Renal pelvis (tissue), 4 donors: ENCODE measurements around the gene HECTD4. TPM values are rescaled to one million over a fixed set of nuclear protein-coding genes. Genes with fewer than 3 reads are reported as not detected.
"Not testable (repeated sequence)": the region's sequence is repeated elsewhere in the genome, so short reads cannot be mapped to it uniquely, and the experiment has no call there.

Source experiments
- DNase-seq: peaks from one replicate; pipeline ENCODE4 v3.0.0-alpha.2; 2013
- polyA plus RNA-seq, 3 donors: library from polyadenylated mRNA; unstranded; fragments of 120-200 nt; gene quantifications; one replicate each; pipeline ENCODE4 v1.2.1, GENCODE V29; 2013; ENCODE audit not compliant: insufficient read length in 3 of 3

The HECTD4 gene
- polyA plus RNA-seq, 3 donors: 39.4 to 66.7 (median 63.8) TPM

DNA sequence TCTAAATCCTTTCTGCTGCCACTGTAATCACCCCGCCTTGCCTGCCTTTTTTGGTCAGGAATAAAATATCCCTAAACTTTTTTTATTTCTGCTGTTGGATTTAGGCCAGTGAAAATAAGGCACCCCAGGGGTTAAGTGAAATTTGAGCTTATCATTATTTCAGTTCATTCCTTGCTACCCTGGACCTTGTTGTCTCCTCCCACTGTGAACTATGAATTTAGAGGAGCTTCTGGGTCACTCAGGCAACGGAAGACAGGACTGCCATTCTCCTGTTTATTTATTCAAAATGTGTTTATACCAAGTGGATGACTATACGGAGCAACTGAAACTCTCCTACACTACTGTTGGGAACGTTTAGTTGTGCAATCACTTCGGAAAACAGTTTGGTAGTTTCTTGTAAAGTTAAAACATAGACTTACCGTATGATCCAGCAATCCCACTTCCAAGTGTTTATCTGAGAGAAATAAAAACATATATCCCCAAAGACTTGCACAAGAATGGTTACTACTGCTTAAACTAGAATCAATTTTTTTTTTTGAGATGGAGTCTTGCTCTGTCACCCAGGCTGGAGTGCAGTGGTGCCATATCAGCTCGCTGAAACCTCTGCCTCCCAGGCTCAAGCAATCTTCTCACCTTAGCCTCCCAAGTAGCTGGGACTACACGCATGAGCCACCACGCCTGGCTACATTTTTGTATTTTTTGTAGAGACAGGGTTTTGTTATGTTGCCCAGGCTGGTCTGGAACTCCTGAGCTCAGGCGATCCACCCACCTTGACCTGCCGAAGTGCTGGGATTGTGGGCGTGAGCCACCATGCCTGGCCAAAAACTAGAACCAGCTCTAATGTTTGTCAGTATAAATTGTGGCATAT is 259.2 kb downstream of the HECTD4 start:
- no peak for DNase-seq

DNA sequence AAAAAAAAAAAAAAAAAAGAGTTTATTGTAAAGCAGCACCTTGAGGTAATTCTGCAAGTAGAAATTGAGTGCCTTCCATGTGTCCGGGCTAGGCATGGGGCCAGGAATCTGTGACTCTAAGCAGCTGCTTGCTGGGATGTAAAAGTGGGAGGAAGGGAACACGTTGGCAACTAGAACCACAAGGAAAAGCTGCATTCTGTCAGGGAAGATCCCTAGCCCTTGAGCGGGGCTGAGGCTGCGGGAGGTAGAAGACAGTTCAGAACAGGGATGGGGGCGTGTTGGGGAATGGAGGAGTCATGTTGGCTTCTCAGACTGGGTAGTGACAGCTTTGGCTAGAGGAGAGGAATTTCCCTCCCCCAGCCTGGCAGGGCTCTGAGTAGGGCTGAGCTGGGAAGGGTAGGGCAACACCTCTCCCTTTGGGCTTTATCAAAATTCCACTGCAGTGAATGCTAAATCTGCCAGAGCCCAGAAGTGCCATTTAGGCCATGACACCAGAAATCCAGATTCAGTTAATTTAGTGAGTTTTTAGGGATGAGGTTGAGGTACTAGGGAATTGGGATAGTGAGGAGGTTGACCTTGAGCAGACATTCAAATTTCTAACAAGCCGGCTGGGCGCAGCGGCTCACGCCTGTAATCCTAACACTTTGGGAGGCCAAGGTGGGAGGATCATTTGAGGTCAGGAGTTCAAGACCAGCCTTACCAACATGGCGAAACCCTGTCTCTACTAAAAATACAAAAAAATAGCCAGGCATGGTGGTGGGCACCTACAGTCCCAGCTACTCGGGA is 260.3 kb downstream of the HECTD4 start:
- DNase-seq: no peak

DNA sequence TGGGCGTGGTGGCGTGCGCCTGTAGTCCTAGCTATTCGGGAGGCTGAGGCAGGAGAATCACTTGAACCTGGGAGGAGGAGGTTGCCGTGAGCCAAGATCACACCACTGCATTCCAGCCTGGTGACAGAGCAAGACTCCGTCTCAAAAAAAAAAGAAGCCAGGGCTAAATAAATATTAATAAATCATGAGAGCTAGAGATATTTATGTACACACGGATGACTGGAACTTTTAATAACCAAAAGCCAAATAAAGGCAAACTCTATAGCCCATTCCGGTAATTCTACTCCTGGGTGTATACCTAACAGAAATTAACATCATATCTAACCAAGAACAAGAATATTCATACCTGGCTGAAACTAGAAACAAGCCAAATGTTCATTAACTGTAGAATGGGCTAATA is 264.5 kb downstream of the HECTD4 start:
- DNase-seq: no peak

DNA sequence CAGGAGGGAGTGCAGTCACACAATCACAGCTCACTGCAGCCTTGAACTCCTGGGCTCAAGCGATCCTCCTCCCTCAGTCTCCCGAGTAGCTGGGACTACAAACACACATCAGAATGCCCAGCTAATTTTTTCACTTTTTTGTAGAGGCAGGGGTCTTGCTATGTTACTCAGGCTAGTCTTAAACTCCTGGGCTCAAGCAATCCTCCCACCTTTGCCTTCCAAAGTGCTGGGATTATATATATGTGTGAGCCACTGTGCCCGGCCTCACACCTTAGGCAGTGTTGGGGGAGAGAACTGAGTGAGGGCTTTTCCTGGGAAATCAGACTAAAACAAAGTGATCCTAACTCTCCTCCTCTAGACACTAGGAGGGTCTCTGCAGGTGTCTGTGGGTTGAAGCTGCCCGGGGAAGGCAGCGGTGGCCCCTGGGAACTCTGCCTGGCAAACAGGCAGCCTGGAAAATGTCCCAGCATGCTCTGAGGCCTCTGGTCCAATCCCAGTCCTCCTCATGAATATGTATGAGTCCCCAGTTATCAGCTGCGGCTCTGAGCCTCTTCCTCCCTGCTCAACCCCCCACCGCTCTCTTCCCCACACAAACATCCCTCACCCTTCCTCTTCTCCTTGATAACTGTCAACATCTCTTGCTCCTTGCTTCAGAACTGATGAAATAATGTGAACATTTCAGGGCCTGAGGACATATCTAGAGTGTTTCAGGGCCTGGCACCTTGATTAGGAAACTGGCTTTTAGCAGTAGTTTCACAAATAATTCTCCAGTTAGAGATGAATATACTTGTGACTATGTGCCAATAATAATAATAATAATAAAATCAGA is 265.8 kb downstream of the HECTD4 start:
- DNase-seq: no peak

DNA sequence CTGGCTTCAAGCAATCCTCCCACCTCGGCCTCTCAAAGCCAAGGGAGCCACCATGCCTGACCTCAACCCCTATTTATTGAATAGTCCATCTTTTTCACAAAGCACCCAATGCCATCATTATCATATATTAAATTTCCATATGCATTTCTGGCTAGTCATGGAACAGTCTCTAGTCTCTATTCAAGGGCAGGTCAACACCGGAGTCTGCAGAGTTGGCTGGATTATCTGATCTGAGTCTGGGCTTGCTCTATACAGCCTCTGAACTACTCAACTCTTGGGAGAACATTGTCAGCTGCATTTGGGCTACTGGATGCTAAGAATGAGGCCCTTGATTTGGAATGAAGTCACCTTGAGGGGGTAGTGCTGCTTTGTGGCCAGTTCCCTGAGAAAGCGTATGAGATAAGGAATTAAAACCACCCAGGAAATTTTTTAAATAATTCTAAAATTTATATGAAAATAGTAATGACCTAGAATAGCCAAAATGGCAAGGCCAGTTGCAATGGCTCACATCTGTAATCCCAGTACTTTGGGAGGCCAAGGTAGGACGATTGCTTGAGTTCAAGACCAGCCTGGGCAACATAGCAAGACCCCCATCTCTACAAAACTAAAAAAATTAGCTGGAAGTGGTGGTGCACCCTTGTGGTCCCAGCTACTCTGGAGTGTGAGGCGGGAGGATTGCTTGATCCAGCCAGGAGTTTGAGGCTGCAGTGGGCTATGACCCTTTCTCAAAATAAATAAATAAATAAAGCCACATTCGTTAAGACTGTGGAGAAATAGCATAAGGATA is 266.8 kb downstream of the HECTD4 start:
- no peak for DNase-seq

DNA sequence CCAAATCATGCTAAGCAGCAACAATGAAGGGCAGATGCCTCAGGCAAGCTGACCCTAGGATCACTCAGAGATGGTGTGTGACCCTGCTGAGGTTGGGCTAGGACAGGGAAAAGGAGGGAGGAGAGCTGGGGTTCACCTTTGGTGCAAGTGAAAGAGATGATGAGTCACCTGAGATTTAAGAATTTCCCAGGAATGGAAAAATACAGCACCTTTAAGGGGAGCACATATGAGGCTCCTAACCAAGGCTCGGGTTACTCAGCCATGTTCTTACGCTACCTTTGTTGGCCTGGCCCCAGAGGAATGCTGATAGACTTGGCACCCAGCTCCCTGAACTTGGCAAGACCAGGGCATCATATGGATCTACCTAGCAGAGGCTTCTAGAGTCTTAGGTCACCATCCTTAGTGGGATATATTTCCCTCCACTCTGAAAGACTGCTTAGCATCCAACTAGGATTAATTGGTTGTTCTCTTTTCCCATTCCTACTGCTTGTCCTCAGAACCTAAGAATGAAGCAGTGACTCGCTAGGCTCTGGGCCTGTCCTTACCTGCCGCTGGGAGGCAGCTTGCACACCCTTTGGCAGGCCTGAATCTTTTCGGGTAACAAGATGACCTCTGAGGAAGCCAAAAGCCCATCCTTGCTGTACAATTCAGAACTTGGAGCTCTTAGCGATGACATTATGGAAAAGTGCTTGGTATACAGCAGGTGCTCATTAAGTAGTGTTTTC is 269.7 kb downstream of the HECTD4 start:
- no peak for DNase-seq

DNA sequence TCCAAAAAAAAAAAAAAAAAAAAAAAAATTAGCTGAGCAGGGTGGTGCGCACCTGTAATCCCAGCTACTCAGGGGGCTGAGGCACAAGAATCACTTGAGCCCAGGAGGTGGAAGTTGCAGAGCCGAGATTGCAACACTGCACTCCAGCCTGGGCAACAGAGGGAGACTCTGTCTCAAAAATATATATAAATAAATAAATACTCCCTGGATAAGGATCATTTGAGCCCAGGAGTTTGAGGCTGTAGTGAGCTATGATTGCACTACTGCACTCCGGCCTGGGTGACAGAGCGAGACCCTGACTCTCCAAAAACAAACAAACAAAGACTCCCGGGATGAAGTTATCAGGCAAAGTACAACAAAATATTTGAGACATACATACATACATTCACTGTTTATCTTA is 270.3 kb downstream of the HECTD4 start:
- DNase-seq: no peak

DNA sequence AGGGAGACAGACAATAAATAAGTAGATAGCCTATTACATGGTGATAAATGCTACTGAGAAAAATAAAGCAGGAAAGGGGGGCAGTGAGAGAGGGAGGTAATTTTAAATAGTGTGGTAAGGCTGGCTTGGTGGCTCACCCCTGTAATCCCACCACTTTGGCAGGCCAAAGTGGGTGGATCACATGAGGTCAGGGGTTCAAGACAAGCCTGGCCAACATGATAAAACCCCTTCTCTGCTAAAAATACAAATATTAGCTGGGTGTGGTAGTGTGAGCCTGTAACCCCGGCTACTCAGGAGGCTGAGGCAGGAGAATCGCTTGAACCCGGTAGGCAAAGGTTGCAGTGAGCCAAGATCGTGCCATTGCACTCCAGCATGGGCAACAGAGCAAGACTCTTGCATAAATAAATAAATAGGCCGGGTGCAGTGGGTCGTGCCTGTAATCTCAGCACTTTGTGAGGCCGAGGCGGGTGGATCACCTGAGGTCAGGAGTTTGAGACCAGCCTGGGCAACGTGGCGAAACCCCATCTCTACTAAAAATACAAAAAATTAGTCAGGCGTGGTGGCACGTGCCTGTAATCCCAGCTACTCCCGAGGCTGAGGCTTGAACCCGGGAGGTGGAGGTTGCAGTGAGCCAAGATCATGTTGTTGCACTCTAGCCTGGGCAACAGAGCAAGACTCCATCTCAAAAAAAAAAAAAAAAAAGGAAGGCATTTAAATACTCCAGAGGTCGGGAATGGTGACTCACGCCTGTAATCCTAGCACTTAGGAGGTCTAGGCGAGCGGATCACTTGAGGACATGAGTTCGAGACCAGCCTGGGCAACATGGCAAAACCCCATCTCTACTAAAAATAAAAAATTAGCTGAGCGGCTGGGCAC is 271.2 kb downstream of the HECTD4 start:
- not testable (repeated sequence) for DNase-seq

Other genes with a start within 250 kb of the HECTD4 start
- 1,000 to 10,000 TPM; 2,110 to 2,476 (median 2,142) TPM for gene RPL6, start 27.2 kb upstream of the HECTD4 start, polyA plus RNA-seq
- 10 to 100 TPM; 72.1 to 81.8 (median 74.8) TPM for gene PTPN11, start 36.5 kb upstream of the HECTD4 start, polyA plus RNA-seq